Activated T-cell treated with anti-CD3 and anti-CD28 coated beads for 48 hours (primary cell): ENCODE data around the gene ZNF668.
A peak's percentile ranks its signal among the peaks of the same experiment; 100 is the strongest.
"Not testable (repeated sequence)": the region's sequence is repeated elsewhere in the genome, so short reads cannot be mapped to it uniquely, and the experiment has no call there.

Experiments used
- DNase-seq: peaks from one replicate; pipeline ENCODE4 v3.0.0-alpha.2; 2020; ENCODE audit warnings: low read depth

Gene ZNF668

DNA sequence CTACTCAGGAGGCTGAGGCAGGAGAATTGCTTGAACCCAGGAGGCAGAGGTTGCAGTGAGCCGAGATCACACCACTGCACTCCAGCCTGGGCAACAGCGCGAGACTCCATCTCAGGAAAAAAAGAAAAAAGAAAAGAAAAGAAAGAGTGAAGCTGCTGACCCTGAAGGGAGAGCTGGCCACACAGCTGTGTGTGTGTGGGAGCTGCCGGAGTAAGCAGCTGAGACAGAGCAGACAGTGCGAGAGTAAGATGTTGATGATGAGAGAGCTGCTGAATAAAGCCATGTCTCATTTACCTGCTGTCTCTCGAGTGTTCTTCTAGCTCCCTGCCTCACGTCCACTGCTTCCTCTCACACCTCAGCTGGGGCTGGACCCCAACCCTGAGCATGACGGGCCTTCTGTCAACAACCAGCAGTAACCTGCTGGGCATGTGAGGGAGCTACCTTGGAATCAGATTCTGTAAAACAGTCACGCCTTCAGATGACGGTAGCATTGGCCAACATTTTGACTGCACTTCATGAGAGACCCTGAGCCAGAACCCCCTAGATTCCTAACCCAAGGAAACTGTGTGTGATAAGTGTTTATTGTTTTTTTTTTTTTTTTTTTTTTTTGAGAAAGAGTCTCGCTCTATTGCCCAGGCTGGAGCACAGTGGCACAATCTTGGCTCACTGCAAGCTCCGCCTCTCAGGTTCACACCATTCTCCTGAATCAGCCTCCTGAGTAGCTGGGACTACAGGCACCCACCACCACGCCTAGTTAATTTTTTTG lies 27.0 kb upstream of the ZNF668 start:
- DNase-seq, result not testable (repeated sequence)

DNA sequence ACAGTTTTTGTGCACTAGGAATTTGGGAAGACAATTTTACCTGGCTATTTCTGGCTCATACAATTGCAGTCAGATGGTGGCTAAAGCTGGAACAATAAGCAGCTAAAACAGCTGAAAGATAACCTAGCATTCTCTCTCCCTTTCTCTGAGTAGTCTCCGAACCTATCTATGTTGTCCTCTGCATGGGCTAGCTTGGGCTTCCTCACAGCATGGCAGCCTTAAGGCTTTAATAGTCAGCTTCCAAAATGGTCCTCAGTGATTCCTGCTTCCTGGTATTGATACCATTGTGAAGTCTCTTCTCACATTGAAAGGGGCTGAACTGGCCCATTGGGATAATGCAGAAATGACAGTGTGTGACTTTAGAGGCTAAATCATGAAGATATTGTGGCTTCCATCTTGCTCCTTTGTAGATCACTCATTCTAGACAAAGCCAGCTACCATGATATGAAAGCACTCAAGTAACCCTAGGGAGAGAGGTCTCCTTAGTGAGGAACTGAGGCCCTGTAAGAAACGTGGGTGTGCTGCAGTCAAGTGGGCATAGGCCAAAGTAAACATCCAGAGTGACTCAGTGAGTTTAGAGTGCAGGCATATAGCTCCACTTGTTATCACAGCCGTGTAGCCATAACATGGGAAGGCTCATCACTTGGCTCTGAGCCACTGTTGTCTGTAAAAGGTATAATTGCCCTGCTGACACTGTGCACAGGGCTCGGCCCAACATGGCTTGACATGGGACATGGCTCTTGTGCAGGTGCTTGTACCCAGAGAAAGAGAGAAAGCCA lies 26.0 kb upstream of the ZNF668 start:
- no peak for DNase-seq

DNA sequence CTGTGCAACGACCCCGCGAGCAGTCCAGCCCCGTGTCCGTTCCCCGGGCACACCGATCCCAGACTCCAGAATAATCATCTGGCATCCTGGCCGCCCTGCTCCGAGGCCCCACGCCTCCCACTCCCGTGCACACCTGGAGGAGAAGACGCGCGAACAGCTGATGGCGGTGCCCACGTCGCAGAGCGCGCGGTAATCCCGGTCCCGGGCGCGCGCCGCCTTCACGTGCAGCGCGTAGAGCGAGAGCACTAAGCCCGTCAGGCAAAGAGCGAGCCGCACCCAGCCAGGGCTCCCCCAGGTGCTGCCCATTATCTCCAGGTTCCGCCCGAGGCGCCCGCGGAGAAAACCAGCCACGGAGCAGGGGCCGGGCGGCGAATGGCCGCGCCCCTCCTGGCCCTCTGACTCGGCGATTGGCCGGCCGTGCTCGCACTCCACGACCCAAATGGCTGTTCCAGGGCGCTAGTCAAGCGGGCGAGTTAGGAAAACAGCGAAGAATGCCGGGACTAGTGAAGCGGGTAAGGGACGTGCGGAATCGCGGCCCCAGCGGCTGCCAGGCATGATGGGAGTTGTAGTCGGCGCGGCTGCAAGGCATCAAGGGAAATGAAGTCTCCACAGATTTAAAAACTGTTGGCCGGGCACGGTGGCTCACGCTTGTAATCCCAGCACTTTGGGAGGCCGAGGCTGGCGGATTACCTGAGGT lies 20.5 kb upstream of the ZNF668 start, which contains the start of gene VKORC1:
TSS of gene VKORC1 (minus strand) at position 374 of the 697 bp plus-strand sequence. CDS start at position 306, 68 bp downstream.
- DNase-seq, result peak; percentile 86

DNA sequence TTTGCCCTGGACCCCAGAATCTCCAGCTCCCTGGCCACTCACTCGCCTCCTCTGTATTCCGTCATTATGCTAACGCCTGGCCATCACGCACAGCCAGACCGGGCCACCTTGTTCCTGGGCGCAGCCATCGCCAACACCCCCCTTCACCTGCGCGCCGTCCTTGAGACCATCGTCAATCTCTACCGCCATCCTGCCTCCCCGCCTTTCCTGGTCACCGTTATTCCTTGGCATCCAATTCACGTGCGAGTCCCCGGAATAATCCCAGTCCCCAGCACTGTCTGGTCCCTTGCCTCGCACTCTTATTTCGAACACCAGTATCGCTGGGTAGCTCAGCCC lies 20.0 kb upstream of the ZNF668 start:
- no peak for DNase-seq

DNA sequence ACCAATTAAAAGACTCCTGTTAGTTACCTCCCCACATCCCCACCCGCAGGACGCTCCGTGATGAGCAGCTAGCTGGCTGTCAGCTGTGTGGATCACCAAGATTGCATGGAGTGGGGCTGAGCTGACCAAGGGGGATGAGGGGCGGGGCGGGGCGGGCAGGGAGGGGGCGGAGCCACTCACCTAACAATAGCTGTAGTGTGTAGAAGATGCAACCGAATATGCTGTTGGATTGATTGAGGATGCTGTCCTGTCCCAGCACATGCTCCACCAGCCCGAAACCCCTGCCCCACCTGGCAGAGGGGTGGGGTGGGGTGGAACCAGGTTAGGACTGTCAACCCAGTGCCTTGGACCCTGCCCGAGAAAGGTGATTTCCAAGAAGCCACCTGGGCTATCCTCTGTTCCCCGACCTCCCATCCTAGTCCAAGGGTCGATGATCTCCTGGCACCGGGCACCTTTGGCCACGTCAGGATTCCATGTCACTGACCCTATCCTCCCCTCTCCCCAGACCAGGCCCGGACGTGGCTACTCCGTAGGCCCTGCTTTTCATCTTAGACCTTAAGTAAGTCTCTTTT lies 19.2 kb upstream of the ZNF668 start:
- no peak for DNase-seq

DNA sequence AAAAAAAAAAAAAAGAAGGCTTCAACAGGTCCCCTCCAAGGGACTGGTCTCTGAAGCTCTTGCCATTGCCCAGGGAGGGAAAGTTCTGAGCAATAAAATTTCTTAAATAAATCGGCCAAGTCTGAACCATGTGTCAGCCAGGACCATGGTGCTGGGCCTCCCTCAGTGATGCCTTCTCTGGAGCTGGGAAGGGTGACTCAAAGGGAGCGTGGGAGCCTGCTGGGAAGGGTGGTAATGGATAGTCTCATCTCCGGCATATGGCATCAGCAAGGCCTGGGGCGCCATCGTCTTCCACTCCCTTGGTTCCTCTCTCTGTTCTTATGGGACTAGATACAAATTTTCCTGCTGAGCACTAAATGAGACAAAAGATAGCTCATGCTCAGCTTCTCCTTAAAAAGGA lies 18.3 kb upstream of the ZNF668 start:
- no peak for DNase-seq

DNA sequence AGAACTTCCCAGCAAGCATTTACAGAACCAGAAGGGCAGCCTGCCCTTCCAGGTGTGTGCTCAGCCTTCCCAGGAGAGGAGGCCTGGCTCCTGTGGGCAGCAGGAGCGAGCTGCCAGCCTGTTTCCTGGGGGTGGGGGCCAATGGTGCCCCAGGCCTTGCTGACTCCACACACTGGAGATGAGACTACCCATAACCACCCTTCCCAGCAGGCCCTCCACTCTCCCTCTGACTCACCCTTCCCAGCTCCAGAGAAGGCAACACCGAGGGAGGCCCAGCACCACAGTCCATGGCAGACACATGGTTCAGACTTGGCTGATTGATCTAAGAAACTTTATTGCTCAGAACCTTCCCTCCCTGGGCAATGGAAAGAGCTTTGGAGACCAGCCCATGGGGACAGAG lies 16.5 kb upstream of the ZNF668 start:
- DNase-seq, result no peak

DNA sequence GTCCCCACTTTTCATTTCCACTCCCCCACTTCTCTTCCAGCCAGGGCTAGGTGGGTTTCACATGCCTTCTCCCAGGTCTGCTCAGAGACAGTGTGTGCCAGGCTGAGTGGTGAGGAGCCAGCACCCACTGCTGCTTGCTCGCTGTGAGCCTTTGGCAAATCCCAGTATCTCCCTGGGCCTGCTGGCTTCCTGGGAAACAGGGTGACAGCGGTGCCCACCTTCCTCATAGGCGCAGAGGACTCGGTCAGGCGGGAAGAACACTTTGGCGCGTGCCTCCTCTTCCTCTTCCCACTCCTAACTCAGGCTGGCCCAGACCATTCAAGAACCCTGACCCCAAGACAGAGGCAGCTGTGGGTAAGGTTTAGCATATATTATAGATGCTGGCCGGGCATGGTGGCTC lies 15.2 kb upstream of the ZNF668 start:
- DNase-seq, result no peak

DNA sequence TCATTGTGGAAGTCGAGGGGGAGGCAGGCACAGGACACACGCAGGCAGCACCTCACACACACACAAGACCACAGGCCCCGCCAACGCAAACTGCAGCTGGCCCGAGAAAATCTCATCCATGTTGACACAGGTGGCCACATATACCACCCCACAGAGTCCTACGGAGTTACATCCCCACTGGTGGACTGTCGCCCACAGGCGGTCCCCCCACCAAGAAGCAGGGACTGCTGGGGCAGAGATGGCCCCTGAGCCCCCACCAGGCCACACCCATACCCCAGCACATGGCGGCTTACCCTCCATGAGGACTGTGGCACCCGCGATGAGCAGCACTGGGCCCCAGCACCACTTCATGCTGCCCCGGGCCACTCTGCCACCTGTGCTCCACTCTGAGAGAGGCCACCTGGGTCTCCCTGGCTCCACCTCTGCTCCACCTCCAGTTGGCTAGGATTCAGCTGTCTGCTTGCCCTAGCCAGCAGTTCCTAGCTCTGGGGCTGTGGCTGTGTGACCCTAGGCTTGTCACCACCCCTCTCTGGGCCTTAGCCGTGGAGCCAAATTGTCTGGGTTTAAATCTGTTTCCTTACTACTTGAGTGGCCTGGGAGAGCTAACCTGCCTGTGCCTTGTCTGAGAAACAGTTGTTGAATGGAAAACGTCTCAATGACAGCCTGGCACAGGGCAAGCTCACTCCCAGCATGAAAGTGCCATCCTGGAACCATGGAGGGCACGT lies 14.6 kb upstream of the ZNF668 start, which contains the start of gene PRSS53:
TSS of gene PRSS53 (minus strand) at position 485 of the 725 bp plus-strand sequence. CDS start at position 351, 134 bp downstream.
- no peak for DNase-seq

DNA sequence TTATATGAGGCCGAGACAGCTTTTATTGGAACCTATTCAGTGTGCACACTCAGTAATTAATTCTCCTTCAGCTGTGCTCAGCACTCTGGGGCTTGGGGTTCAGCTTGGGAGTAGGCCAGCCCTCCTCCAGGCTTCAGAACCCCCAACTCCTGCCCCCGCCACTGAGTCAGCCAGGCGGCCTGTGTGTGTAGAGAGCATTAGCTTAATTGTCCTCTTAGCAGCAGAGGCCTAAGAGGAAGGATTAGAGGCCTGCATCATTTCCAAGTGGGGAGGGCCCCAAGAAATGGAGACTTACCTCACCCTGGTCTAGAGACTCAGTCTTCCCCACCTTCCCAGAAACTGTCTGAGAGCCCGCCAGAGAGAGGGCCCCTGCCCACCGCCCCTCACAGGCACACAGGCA lies 13.9 kb upstream of the ZNF668 start:
- no peak for DNase-seq

DNA sequence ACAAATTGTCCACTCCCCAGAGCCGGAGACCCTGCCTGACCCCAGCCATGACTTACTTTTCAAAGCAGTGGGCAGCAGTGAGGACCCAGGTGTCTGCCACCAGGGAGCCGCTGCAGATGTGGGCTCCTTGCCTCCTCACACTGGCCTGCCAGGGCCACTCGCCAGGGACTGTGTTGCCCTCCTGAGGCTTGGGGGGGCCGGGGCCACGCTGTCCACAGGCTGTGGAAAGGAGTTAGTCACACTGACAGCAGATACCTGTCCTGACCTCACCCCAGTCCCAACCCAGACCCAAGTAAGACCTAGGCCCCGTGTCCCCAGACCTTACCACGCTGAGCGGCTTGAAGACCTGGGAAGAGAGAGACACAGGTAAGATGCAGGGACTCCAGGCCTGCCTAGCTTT lies 13.4 kb upstream of the ZNF668 start:
- no peak for DNase-seq

DNA sequence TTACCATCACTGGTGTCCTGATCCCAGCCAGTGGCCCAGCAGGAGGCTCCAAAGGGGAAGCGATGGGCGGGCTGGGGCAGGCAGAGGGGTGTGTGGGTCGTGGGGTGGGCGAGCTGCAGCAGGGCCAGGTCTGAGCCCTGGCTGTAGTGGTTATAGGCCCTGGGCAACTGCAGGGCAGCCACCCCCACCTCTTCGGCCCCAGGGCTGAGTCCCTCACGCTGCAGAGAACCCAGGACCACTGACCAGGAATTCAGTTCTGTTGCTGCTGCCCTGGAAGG lies 12.5 kb upstream of the ZNF668 start:
- DNase-seq, result no peak

DNA sequence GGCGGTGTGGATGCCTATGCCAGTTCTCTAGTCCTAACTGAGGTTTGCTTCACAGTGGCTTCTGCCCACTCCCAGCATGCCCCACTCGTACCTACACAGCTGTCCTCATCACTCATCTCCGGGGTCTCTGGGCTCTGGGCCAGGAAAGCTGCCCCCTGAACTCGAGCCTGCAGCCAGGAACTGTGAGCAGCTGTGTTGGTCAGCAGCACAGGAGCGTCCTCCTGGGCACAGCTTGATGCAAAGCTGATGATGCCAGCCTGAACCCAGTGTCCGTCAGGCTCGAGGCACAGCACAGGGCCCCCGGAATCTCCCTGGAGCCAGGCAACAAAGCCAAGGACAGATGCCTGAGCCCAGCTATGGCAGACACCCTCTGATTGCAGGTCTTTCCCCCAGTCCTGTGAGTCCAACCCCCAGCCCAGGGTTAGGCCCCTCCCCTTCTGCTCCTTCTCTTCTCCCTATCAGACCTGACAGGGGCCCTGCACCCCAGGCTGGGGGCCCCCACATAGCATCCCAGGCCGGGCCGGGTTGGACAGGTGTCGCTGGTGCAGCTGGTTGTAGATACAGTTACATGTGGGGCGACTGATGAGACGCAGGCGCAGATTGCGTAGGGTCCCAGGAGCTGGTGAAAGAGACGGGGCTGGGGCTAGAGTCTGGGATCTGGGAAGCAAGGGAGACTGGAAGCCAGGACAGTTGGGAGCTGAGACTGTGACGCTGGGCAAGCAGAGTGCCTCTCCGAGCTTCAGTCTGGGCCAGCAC lies 12.0 kb upstream of the ZNF668 start:
- DNase-seq, result no peak

DNA sequence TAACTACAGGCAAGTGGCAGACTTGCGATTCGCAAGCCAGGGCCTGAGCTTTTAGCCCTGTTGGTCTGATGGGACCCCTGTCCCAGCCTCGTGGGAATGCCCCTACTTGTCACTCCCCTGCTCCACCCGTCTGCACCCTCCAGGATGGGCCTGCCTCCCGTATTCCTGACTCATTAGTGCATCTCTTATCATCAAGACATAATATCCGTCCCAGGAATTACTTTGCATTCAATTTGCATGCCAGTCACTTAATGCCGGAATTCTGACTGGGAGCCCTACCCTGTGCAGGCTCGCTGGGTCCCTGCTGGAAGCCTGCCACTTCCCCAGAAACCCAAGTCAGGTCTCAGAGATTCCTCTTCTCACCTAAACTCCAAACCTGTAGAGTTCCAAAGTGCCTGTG lies 11.4 kb upstream of the ZNF668 start:
- no peak for DNase-seq

DNA sequence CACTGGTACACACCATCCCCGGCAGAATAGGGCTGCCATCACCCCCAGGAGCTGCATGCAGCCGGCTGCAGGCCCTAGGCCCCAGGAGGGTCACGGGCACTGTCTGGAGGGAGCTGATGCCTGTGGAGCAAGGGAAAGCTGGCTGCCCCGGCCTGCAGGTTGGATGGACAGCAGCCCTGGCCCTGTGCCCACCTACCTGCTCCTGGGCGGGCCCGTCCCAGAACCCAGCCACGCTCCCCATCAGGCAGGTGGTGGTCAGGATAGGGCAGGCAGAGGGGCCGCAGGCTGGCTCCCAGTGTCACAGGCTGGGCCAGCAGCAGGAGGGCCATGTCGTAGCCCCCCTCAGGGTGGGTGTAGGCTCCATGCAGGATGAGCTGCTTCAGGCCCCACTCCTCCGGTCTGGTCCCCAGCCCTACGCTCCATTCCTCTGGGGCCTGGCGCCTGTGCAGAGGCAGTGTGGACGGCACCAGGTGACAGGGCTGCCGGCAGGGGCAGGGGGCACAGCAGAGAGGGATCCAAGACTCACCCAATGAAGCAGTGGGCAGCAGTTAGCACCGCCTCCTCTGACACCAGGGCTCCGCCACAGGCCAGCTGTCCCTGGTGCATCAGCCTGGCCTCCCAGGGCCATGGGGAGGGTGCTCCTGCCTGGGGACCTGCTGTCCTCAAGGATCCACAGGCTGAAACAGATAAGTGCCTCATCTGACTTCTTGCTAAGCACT lies 10.7 kb upstream of the ZNF668 start:
- DNase-seq, result no peak

DNA sequence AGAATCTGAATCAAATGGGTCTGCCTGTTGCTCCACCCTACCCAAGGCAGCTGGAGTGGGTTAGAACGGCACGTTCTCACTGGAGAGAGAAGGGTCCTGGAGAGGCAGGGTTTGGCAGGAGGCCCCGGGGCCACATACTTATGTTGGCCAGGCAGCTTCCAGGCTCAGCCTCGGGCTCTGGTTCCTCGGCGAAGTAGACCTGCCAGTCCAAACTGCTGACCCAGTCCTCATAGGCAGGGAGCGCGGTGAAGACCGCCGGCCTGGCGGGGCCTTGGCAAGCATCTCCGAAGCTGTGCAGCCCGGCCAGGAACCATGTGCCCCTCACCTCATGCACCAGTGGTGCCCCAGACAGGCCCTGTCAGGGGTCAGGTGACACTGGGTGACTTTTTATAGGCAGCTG lies 9.9 kb upstream of the ZNF668 start:
- no peak for DNase-seq

DNA sequence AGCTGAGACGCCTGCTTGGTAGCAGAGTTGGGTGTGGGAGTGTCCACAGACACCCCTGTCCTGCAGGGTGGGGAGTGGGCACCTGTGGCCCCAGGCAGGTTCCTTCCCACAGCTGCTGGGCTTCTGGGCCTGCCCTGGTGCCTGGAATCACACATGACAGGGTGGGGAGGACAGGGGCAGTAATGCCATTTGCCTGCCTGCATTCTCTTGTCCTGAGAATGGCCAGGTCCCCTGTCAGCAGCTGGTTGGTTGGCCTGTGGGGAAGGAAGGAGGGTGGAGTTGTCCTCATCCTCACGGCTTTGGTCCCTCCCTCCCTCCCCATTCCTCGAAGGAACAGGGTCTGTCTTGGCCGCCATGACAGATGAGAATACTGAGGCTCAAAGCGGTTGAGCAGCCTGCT lies 9.5 kb upstream of the ZNF668 start:
- no peak for DNase-seq

DNA sequence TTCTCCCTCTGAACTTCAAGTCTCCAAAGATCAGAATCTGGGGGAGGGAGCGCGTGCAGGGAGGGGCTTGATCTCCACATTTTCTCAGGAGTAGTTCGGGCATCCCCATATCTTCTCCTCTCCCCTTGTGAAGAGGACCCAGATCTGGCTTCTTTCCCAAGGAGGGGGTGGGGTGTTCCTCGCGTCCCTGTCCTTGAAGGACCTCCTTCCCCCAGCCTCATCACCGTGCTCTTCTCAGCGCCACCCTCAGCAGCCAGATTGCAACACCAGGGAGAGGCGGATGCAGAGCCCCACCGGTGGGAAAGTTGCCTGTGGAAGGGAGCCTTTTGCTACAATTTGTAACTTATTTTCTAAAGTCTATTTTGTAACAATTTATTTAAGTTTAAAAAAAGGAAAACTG lies 9.0 kb upstream of the ZNF668 start:
- no peak for DNase-seq

DNA sequence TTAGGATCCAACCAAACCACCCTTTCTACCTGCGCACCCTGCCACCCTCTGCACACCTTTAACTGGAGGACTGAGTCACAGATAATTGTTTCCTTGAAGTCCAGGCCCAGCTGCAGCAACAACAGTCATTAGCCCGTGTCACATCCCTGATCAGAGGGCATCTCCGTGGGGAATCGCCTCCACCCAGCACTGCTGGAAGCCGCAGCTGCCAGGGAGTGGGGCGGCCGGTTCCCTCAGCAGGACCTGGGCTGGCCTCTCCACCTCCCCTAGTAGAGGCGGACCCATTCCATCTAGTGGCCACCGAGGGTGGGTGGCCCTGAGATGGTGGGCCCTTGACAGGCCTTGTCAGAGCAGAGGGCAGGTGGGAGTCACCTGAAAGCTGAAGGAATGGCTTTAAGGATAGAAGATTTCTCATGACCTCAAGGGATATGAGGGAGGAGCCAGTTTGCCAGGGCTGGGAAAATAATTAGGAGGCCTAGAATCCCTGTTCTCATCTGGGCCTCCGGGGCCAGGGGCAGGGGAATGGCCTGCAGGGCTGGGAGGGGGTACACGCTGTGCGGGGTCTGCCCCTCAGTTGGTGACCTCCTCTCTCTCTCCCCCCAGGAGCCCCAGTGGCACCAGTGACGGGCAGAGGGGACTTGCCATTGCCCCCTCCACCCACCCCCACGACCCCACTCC lies 8.5 kb upstream of the ZNF668 start:
- no peak for DNase-seq
